GM12878 (cell line): ENCODE data around the gene CCL15. TPM values are rescaled to one million over a fixed set of nuclear protein-coding genes. Genes with fewer than 3 reads are reported as not detected.

Source experiments
- LARP7 ChIP-seq: fragments of 450-650 bp; IDR thresholded peaks from 2 replicates; pipeline ENCODE4 v1.6.1; 2017; ENCODE audit warnings: mild to moderate bottlenecking
- NFYB ChIP-seq: IDR thresholded peaks from 2 replicates; pipeline ENCODE4 v1.6.1; 2011; ENCODE audit warnings: low read depth, mild to moderate bottlenecking, low read length, improper control_type of control experiment, moderate library complexity; ENCODE audit not compliant: insufficient read depth
- PAX5 ChIP-seq: IDR thresholded peaks from 2 replicates; pipeline ENCODE4 v1.6.1; 2011; ENCODE audit warnings: low read depth, low read length, borderline replicate concordance
- SPI1 ChIP-seq: IDR thresholded peaks from 2 replicates; pipeline ENCODE4 v1.6.1; 2011; ENCODE audit warnings: low read depth, mild to moderate bottlenecking, low read length, moderate library complexity, borderline replicate concordance; ENCODE audit not compliant: insufficient read depth
- TBL1XR1 ChIP-seq: IDR thresholded peaks from 2 replicates; pipeline ENCODE4 v1.6.1; 2012; ENCODE audit warnings: low read depth, low read length, improper control_type of control experiment
- ZBTB40 ChIP-seq: fragments of 450-650 bp; IDR thresholded peaks from 2 replicates; pipeline ENCODE4 v1.6.1; 2016; ENCODE audit warnings: mild to moderate bottlenecking, moderate library complexity, borderline replicate concordance
- ZNF687 ChIP-seq: fragments of 450-650 bp; IDR thresholded peaks from 2 replicates; pipeline ENCODE4 v1.6.1; 2017; ENCODE audit warnings: mild to moderate bottlenecking, moderate library complexity
- polyA plus RNA-seq, 11 experiments: library from polyadenylated mRNA; depleted of rRNA in 4 of 11; unstranded in 6 of 11; stranded (reverse) in 5 of 11; fragments of >200 nt; fragmentation: Nextera tagmentation in 4 of 11; fragmentation: Illumina TruSeq in 1 of 11; extraction: Ambion mirVana in 4 of 11; extraction: Trizol in 1 of 11; gene quantifications; 1 replicate in 1 of 11; 2 replicates in 10 of 11; pipeline versions ENCODE4 v1.2.1 to v1.2.3, GENCODE V29; 2011 to 2016; ENCODE audit warnings: inconsistent platforms in 2 of 11, missing spikeins in 2 of 11, low read depth in 1 of 11
- total RNA-seq, 4 experiments: library from RNA; depleted of rRNA in 3 of 4; stranded (reverse); fragments of >200 nt in 3 of 4; fragmentation: Illumina TruSeq in 1 of 4; extraction: Trizol in 1 of 4; gene quantifications; 2 replicates each; pipeline versions ENCODE4 v1.2.1 to v1.2.3, GENCODE V29; 2013 to 2021

Gene CCL15
- total and polyA plus RNA-seq, 10 of the 15 experiments (the other 5 are each of a cell fraction or from before 2014, with no cell fraction given): 0.12 TPM; not detected in 9

GRCh38 chr17:36000732-36001109, 632 bp downstream of the CCL15 start (continued):
- TF ChIP-seq ZBTB40: no peak
- no peak for TF ChIP-seq LARP7
- TF ChIP-seq ZNF687: no peak
- no peak for TF ChIP-seq TBL1XR1
- no peak for TF ChIP-seq NFYB
- TF ChIP-seq SPI1: no peak
- TF ChIP-seq PAX5: no peak
